IPS-NIHi11 (cell line): ENCODE results near the gene MPL.

Source experiments
- DNase-seq: peaks from one replicate; pipeline ENCODE4 v3.0.0; 2012; ENCODE audit warnings: mixed read lengths, low spot score

MPL gene

GRCh38 chr1:43337588-43337987 is at the start of gene MPL:
TSS of gene MPL (plus strand) at chr1:43337818. CDS start at chr1:43337849, 31 bp downstream.
- no peak for DNase-seq

DNA sequence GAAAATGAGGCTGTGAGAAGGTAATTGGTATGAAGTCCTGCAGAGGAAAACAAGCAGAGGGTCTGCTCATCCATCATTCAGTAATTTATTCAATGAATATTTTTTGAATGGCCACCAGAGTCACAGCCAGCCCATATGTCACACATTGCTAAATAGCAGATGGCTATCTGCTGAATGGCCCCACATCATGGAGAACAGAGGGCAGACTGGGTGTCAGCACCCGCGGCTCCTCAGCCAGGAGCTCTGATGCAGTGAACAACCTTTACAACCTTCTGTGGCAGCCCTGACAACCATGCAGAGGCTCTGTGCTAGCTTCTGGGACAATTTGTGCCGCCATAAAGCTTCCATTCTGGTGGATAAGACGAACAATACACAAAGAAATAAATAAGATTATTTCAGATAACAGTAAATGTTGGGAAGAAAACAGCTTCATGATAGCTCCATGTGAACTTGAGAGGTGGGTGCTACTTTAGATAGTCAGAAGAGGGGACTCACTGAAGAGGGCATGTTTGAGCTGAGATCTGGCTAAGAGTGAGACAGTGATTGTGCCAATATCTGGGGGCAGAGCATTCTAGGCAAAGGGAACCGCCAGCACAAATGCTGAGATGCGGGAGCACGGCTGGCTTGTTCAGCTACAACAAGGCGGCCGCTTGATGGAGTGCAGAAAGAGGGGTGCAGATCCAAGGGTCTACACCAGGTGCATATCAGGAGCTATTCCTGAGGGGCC is 49.4 kb upstream of the MPL start:
- no peak for DNase-seq

- DNase-seq, result no peak
These were observed 48.6 kb upstream of the MPL start for GRCh38 chr1:43288785-43289706.

DNA sequence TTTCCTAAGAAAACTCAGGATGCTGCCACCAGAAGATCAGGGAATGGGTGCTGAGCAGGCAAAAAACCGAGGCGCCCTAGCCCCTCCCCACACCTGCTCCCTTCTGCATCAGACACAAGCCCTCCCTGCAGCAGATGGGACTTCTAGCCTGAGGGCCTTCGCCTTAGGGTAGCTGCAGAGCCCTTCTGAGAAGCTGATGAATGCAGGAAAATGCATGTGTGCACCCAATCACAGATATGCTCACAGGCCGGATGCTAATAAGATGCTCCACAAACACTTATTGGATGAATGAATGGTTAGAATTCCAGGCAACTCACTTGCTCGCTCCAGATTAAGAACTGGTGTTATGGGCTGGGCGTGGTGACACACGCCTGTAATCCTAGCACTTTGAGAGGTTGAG is 45.4 kb upstream of the MPL start:
- no peak for DNase-seq

DNA sequence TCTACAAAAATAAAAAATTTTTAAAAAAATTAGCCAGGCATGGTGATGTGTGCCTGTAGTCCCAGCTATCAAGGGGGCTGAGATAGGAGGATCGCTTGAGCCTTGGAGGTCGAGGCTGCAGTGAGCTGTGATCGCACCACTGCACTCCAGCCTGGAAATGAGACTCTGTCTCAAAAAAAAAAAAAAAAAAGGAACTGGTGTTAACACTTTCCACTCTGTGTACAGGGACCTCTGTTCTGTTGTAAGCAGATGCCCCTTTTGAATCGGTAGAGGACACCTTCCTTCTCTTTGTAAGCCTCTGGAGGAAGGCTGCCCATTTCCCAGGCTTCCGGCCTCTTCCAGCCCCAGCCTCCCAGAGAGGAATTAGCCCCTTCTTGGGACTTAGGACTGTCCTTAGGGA is 44.9 kb upstream of the MPL start:
- no peak for DNase-seq

DNA sequence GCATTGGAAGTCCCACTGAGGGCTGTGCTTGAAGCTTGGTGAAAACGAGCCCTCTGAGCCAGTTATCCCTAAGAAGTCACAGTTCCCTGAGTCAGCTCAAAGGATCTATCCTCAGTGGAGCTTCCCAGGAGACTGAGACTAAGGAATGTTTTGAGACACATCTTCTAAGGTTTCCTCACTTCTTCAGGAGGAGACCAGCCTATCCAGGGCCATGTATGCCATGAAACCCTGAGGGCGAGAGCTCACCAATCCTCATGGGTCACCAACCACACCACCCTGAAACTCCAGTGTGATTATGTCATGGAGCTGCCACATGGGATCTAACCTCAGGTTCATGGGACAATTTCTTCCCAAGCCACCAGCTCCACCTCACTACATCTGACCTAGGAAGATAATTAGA is 44.4 kb upstream of the MPL start:
- no peak for DNase-seq

- no peak for DNase-seq
These were observed 43.5 kb upstream of the MPL start for GRCh38 chr1:43293896-43294760.

- DNase-seq, result no peak
These were observed 42.9 kb upstream of the MPL start for GRCh38 chr1:43294761-43295160.

- DNase-seq, result no peak
These were observed 41.4 kb upstream of the MPL start for GRCh38 chr1:43296207-43296606.

DNA sequence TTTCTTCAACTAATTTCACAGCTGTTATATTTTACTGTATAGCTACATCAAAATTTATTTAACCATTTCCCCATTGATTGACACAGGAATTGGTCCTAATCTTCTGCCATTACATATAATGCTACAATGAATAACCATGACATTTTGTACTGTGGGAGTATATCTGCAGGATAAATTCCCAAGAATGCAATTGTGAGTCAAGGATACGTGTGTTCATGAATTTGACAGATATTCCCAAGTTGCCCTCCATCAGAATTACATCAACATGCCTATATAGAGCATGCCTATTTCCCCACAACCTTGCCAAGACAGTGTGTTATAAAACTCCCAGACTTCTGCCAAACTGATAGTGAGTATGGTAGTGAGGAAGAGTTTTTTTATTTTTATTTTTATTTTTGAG is 39.6 kb upstream of the MPL start:
- no peak for DNase-seq

DNA sequence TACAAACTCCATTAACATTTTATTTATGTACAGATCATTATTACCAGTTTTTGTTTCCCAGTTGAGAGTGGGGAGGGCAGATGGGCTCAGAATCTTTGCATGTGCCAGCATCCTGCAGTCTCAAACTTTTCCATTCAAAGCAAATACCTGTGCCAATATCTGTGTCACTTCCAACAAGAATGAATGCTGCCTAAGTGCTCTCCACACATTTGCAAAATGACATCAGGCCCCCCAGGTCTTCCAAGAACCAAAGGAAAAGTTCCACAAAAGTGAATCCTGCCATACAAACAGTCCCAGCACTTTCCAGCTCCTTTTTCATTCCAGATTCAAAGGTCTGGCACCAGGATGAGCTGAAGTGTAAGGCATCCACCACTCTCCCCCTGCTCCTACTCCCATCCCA is 38.5 kb upstream of the MPL start:
- DNase-seq, result no peak

- no peak for DNase-seq
These were observed 37.1 kb upstream of the MPL start, which contains the start of gene TIE1 for GRCh38 chr1:43300378-43301094. TSS of gene TIE1 (plus strand) at chr1:43300982. CDS start at chr1:43301072, 90 bp downstream.

GRCh38 chr1:43302201-43302600 is 35.4 kb upstream of the MPL start:
- DNase-seq, result no peak

DNA sequence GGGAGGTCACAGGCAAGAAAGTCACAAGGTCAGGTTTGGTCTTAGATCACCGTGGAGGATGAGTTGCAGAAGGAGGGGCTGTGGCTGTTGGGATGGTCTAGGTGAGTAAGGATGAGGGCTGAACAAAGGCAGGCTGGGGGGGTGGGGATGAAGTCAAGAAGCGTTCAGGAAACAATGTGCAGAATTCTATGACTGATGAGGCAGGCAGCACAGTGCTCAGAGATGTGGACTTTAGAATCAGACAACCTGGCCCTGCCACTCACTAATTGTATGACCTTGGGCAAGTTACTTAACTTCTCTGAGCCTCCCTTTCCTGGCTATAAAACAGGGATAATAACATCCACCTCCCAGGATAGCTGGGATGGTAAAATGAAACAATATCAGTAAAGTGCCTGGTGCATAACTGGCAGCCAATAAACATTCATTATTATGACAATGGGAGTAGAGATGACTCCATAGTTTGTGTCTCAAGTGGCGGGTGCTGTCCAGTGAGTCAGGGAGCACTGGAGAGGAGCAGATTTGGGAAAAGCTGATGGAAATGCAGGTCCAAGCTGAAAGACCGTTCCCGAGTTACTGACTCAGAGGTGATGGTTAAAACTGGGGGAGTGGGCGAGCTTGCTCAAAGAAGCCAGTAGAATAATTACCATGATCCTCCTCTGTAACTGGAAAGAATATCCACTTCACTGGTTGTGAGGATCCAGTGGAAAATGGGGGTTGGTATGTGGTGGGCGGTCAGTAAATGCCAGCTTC is 34.7 kb upstream of the MPL start:
- DNase-seq, result no peak

- no peak for DNase-seq
These were observed 33.9 kb upstream of the MPL start for GRCh38 chr1:43303471-43304313.

- no peak for DNase-seq
These were observed 33.3 kb upstream of the MPL start for GRCh38 chr1:43304314-43304681.

DNA sequence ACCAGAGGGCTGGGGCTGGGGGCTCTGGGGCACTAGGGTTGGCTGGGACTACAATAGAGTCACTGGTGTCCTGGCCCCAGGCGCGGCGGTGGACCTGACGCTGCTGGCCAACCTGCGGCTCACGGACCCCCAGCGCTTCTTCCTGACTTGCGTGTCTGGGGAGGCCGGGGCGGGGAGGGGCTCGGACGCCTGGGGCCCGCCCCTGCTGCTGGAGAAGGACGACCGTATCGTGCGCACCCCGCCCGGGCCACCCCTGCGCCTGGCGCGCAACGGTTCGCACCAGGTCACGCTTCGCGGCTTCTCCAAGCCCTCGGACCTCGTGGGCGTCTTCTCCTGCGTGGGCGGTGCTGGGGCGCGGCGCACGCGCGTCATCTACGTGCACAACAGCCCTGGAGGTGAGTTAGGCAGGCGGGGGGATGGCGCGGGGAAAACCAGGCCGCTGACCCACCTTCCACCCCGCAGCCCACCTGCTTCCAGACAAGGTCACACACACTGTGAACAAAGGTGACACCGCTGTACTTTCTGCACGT is 32.8 kb upstream of the MPL start:
- no peak for DNase-seq

DNA sequence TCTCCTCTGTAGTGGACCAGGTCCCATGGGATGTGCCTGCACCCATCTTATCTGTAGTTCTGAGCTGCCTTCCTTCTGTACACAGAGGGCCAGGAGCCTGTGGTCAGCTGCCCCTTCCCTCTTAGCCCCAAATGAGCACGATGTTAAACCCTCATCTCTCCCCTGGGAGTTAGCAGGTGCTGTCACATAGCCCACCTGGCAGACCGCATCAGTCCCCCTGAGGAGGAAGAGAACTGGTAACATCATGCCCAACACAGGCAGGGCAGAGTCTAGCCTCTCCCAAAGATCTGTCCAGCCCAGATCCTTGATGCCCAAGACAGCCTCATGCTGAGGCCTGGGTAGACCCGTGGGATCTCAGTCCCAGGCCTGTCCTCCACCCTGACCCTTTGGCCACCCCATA is 32.2 kb upstream of the MPL start:
- DNase-seq, result no peak

DNA sequence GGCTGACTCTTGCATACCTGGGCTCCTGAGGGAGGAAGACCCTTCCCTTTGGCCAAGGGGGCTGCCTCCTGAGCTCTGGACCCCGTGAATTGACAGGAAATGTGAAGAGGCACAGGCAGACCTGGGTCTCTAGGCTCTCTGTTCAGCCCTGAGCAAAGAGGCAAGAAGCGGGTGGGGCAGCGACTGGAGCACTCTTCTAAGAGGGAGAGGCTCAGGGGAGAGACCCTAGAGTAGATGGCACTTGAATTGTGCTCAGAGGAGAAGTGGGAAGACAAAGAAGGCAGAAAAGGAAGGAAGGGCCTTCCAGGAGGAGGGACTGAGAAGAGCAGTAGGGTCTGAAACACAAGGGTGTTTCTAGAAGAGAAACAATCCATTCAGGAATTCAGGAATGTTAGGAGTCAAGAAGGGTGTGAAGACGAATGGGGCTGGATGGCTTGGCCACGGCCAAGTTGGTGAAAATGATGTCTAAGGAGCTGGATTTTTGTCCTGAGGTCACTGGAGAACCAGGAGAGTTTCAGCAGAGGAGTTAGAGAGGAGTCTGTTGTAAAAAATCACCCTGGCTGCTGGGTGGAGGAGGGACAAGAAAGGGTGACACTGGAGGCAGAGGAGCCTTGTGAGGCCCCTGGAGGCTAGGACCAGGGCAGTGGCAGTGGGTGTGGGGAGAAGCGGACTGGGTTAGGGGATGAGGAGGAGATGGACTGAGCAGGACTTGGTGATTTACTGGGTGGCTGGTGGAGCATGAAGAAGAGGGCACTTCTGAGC is 31.5 kb upstream of the MPL start:
- no peak for DNase-seq
